HepG2 (cell line): Measurements from ENCODE around the gene TRIP6. TPM values are rescaled to one million over a fixed set of nuclear protein-coding genes. Genes with fewer than 3 reads are reported as not detected.

Experiments
- ATAC-seq: fragments of 200-7000 bp; cut with Tn5 transposase; 3 replicates; pipeline ENCODE4 v1.9.1; 2020; ENCODE audit warnings: mild to moderate bottlenecking, moderate library complexity
- BruUV-seq: library from RNA; stranded (reverse); fragments of 400-500 nt; replicated peaks from 2 replicates; lab custom pipeline; 2021; lab: Mats Ljungman, UMichigan
- CTCF ChIA-PET: fragments of 300-600 bp; formaldehyde crosslinking; extraction: SDS; loops from one replicate; lab custom pipeline; 2021; ENCODE audit warnings: low total read pairs, inconsistent platforms, low intra/inter-chr PET ratio; lab: Yijun Ruan, JAX
- POLR2A ChIA-PET: fragments of 350-600 bp; sonication (Branson Sonifier 250); formaldehyde crosslinking; loops from one replicate; lab custom pipeline; 2020; ENCODE audit warnings: antibody characterized with exemption, inconsistent platforms; lab: Yijun Ruan, JAX
- DNase-seq: peaks from one replicate; pipeline ENCODE4 v3.0.0-alpha.2; 2015; ENCODE audit warnings: low spot score
- FAIRE-seq: peaks from 3 replicates; lab custom pipeline; 2011; peaks lifted over from hg19 to GRCh38; lab: Jason Lieb, UNC
- H2AFZ ChIP-seq: one replicate; pipeline ENCODE4 v1.6.1; 2011; ENCODE audit warnings: low read length, inconsistent platforms
- H3K27ac ChIP-seq: fragments of 300-600 bp; 3 replicates; pipeline ENCODE4 v1.8.0; 2011; ENCODE audit warnings: mixed run types, mild to moderate bottlenecking, mixed read lengths, low read length, inconsistent platforms; ENCODE audit not compliant: insufficient read depth; ENCODE audit errors: extremely low read length
- H3K27me3 ChIP-seq, 2 experiments: fragments of 200-600 bp in 1 of 2; 2 replicates in 1 of 2; 3 replicates in 1 of 2; pipeline versions ENCODE4 v1.6.0 to v1.8.0; 2011; ENCODE audit warnings: low read length in 2 of 2, mild to moderate bottlenecking in 2 of 2, moderate library complexity in 2 of 2, inconsistent platforms in 1 of 2; ENCODE audit not compliant: insufficient read depth in 2 of 2, control insufficient read depth in 1 of 2
- H3K36me3 ChIP-seq, 2 experiments: fragments of 200-600 bp in 1 of 2; replicated peaks in 1 of 2; 2 replicates in 1 of 2; 3 replicates in 1 of 2; pipeline versions ENCODE4 v1.5.1 to v1.8.0; 2011; ENCODE audit warnings: low read length in 2 of 2, inconsistent platforms in 1 of 2; ENCODE audit not compliant: insufficient read depth in 2 of 2, control insufficient read depth in 1 of 2
- H3K4me1 ChIP-seq: 2 replicates; pipeline ENCODE4 v1.5.1; 2012; ENCODE audit warnings: low read length, inconsistent platforms; ENCODE audit not compliant: insufficient read depth
- H3K4me2 ChIP-seq: 2 replicates; pipeline ENCODE4 v1.6.0; 2011; ENCODE audit warnings: low read depth, low read length, inconsistent platforms
- H3K4me3 ChIP-seq, 3 experiments: fragments of 200-600 bp in 1 of 3; sonication (generic), shearing (Covaris generic) in 1 of 3; replicated peaks in 1 of 3; 2 replicates each; pipeline ENCODE4 v1.5.1; 2011 to 2016; ENCODE audit warnings: low read length in 3 of 3, inconsistent platforms in 2 of 3, low read depth in 2 of 3, mild to moderate bottlenecking in 2 of 3, control low read depth in 1 of 3, mixed read lengths in 1 of 3; ENCODE audit not compliant: insufficient read depth in 1 of 3
- H3K79me2 ChIP-seq: one replicate; pipeline ENCODE4 v1.6.1; 2011; ENCODE audit warnings: low read length, inconsistent platforms; ENCODE audit not compliant: insufficient read depth
- H3K9ac ChIP-seq: 2 replicates; pipeline ENCODE4 v1.6.0; 2011; ENCODE audit warnings: mild to moderate bottlenecking, low read depth, low read length, inconsistent platforms; ENCODE audit not compliant: insufficient read depth
- H3K9me3 ChIP-seq: 2 replicates; pipeline ENCODE4 v1.5.1; 2012; ENCODE audit warnings: mild to moderate bottlenecking, low read length
- H4K20me1 ChIP-seq: 2 replicates; pipeline ENCODE4 v1.6.0; 2011; ENCODE audit warnings: inconsistent platforms, mild to moderate bottlenecking, low read length, moderate library complexity; ENCODE audit not compliant: insufficient read depth
- ARNTL ChIP-seq: sonication (generic); formaldehyde crosslinking; IDR thresholded peaks from 2 replicates; pipeline ENCODE4 v1.4.0; 2020; ENCODE audit warnings: mild to moderate bottlenecking, missing genetic modification reagents
- HNF4A ChIP-seq: sonication (generic); formaldehyde crosslinking; IDR thresholded peaks from 2 replicates; pipeline ENCODE4 v1.4.0; 2020; ENCODE audit warnings: missing genetic modification reagents
- HOXD1 ChIP-seq: sonication (generic); formaldehyde crosslinking; IDR thresholded peaks from 2 replicates; pipeline ENCODE4 v1.5.0; 2020; ENCODE audit warnings: missing genetic modification reagents
- KDM1A ChIP-seq: IDR thresholded peaks from 2 replicates; pipeline ENCODE4 v1.6.1; 2016; ENCODE audit warnings: missing compliant biosample characterization
- NAIF1 ChIP-seq: sonication (generic); formaldehyde crosslinking; IDR thresholded peaks from 2 replicates; pipeline ENCODE4 v1.5.0; 2020; ENCODE audit warnings: mild to moderate bottlenecking, missing genetic modification reagents, borderline replicate concordance
- POLR2G ChIP-seq: fragments of 200-400 bp; formaldehyde crosslinking; IDR thresholded peaks from 2 replicates; pipeline ENCODE4 v1.6.1; 2018; ENCODE audit warnings: mild to moderate bottlenecking, low read depth, low read length, moderate library complexity
- SKI ChIP-seq: fragments of 450-650 bp; IDR thresholded peaks from one replicate; pipeline ENCODE4 v1.6.1; 2018; ENCODE audit warnings: mild to moderate bottlenecking; ENCODE audit not compliant: partially characterized antibody
- SNAI1 ChIP-seq: sonication (generic); formaldehyde crosslinking; IDR thresholded peaks from 2 replicates; pipeline ENCODE4 v1.5.0; 2020; ENCODE audit warnings: mild to moderate bottlenecking, missing genetic modification reagents, borderline replicate concordance
- TGIF2 ChIP-seq: IDR thresholded peaks from 2 replicates; pipeline ENCODE4 v1.6.1; 2016; ENCODE audit warnings: control low read depth, missing compliant biosample characterization
- ZNF616 ChIP-seq: sonication (generic); formaldehyde crosslinking; IDR thresholded peaks from 2 replicates; pipeline ENCODE4 v1.5.0; 2020; ENCODE audit warnings: low read depth, mild to moderate bottlenecking, missing genetic modification reagents
- ZNF678 ChIP-seq: sonication (generic); formaldehyde crosslinking; IDR thresholded peaks from 2 replicates; pipeline ENCODE4 v1.4.0; 2020; ENCODE audit warnings: mild to moderate bottlenecking, missing genetic modification reagents
- WGBS: methylation state at CpG from one replicate; pipeline ENCODE4 v1.1.6; 2017; ENCODE audit warnings: low lambda C conversion rate; 5-methylcytosine and 5-hydroxymethylcytosine counted together
- in situ Hi-C: cut with HindIII; loops from 2 replicates; pipeline ENCODE4 v1.10.0; 2017; ENCODE audit warnings: low pct_unique_long_range_greater_than_20kb; ENCODE audit not compliant: extremely low pct_ligation_motif_present
- intact Hi-C: fragments of 100-400 bp; cut with micrococcal nuclease; formaldehyde crosslinking; loops from one replicate; pipeline ENCODE4 v1.10.0; 2022; ENCODE audit not compliant: unreplicated experiment
- polyA plus RNA-seq, 8 experiments: library from polyadenylated mRNA; depleted of rRNA in 3 of 8; stranded (reverse) in 7 of 8; unstranded in 1 of 8; fragments of >200 nt; fragmentation: Illumina TruSeq in 4 of 8; extraction: Trizol in 4 of 8; gene quantifications; 2 replicates each; pipeline versions ENCODE4 v1.2.1 to v1.2.3, GENCODE V29; 2011 to 2016; ENCODE audit warnings: low read depth in 4 of 8, missing spikeins in 1 of 8, mixed read lengths in 1 of 8; ENCODE audit not compliant: insufficient read depth in 1 of 8
- total RNA-seq, 5 experiments: library from RNA; depleted of rRNA; stranded (reverse); fragments of >200 nt; fragmentation: Illumina TruSeq; extraction: Trizol; gene quantifications; 2 replicates each; pipeline ENCODE4 v1.2.3, GENCODE V29; 2016; ENCODE audit warnings: low read depth in 1 of 5
- TF ChIP-seq, protein P1 (sequence below): sonication (generic); formaldehyde crosslinking; IDR thresholded peaks from 2 replicates; pipeline ENCODE4 v1.4.0; 2020; ENCODE audit warnings: mild to moderate bottlenecking, missing genetic modification reagents
- TF ChIP-seq, protein P2 (sequence below): sonication (generic); formaldehyde crosslinking; IDR thresholded peaks from 2 replicates; pipeline ENCODE4 v1.8.1; 2023; ENCODE audit warnings: mild to moderate bottlenecking, missing genetic modification reagents
- TF ChIP-seq, protein P3 (sequence below): sonication (generic); IDR thresholded peaks from 2 replicates; pipeline ENCODE4 v1.6.1; 2016; ENCODE audit warnings: low read depth, borderline replicate concordance
- TF ChIP-seq, protein P4 (sequence below): IDR thresholded peaks from 2 replicates; pipeline ENCODE4 v1.6.1; 2016; ENCODE audit warnings: low read depth, borderline replicate concordance
- TF ChIP-seq, protein P5 (sequence below): sonication (generic); formaldehyde crosslinking; IDR thresholded peaks from 2 replicates; pipeline ENCODE4 v1.4.0; 2020; ENCODE audit warnings: missing genetic modification reagents

The TRIP6 gene
- total and polyA plus RNA-seq, 2 of the 13 experiments (the other 11 are each of a cell fraction or from before 2014, with no cell fraction given), result 0.34 to 0.38 TPM

DNA sequence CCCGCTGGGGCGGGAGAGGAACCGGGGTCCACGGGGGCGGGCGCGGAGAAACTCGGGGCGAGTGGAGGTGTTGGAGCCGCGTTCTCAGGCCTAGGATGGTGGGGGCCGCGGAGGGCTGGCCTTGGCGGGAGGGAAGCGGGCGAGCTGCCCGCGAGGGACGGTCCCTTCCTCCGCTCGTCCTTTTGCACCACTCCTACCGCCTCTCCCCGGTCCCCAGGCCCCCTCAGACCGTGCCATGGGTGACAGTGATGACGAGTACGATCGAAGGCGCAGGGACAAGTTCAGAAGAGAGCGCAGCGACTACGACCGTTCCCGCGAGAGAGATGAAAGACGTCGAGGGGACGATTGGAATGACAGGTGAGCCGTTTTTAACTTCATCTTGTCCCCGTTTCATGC, 8.2 kb downstream of the TRIP6 start:
- H4K20me1 ChIP-seq, result peaks cover 23% of the 10 kb centered on the region
- peaks cover 50% of the 10 kb centered on the region for H3K79me2 ChIP-seq
- BruUV-seq, result TSS peak; percentile 76
- intact Hi-C loops, result no loop called here
- H3K27me3 ChIP-seq, result peaks cover 0 to 2% of the 10 kb centered on the region in 2 experiments; a peak in 1 of 5 replicates
- peaks cover 45% of the 10 kb centered on the region for H3K4me1 ChIP-seq
- no peaks in the 10 kb centered on the region for H3K9me3 ChIP-seq
- ATAC-seq, result peak; percentile 75
- DNase-seq, result peak; percentile 40
- no peak for FAIRE-seq
- 1% methylated on average over 25 of the region's 39 CpGs for WGBS
- peaks cover 4 to 30% of the 10 kb centered on the region in 2 experiments for H3K36me3 ChIP-seq
- H3K4me2 ChIP-seq, result peak overlapping the region; percentile 94
- ChIA-PET POLR2A (interaction anchor here (0.5 to 2.6 kb wide), 35 partner anchors 12 to 446 kb away, joined by 3 to 141 read pairs (median 4); partner anchors contain the start of genes ACHE, EPHB4, FIS1 and GNB2), CTCF (no interaction called here)
- in situ Hi-C loops, result loop anchor here (25.0 kb wide), 1 partner anchor 412 kb away; no protein-coding TSS in a partner anchor
- peak overlapping the region; percentile 91 for H3K9ac ChIP-seq
- H2AFZ ChIP-seq, result no peak overlapping the region
- peak overlapping the region; percentile 84 to 89 (median 86) for H3K4me3 ChIP-seq
- H3K27ac ChIP-seq, result peak overlapping the region; percentile 87
- TF ChIP-seq ARNTL (no peak), TGIF2 (CRISPR knock-in tag) (0 out of 2 replicates have a peak, but pooled peaks have one; percentile 21), ZNF678 (CRISPR knock-in tag) (0 out of 2 replicates have a peak, but pooled peaks have one; percentile 6), POLR2G (no peak), KDM1A (CRISPR knock-in tag) (no peak), SNAI1 (no peak), HOXD1 (no peak), ZNF616 (CRISPR knock-in tag) (0 out of 2 replicates have a peak, but pooled peaks have one; percentile 1), HNF4A (CRISPR knock-in tag) (0 out of 2 replicates have a peak, but pooled peaks have one; percentile 2), SKI (no peak), NAIF1 (CRISPR knock-in tag) (0 out of 2 replicates have a peak, but pooled peaks have one; percentile 49)
- TF ChIP-seq, protein P1, sequence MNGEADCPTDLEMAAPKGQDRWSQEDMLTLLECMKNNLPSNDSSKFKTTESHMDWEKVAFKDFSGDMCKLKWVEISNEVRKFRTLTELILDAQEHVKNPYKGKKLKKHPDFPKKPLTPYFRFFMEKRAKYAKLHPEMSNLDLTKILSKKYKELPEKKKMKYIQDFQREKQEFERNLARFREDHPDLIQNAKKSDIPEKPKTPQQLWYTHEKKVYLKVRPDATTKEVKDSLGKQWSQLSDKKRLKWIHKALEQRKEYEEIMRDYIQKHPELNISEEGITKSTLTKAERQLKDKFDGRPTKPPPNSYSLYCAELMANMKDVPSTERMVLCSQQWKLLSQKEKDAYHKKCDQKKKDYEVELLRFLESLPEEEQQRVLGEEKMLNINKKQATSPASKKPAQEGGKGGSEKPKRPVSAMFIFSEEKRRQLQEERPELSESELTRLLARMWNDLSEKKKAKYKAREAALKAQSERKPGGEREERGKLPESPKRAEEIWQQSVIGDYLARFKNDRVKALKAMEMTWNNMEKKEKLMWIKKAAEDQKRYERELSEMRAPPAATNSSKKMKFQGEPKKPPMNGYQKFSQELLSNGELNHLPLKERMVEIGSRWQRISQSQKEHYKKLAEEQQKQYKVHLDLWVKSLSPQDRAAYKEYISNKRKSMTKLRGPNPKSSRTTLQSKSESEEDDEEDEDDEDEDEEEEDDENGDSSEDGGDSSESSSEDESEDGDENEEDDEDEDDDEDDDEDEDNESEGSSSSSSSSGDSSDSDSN (CRISPR knock-in tag), result peak; percentile 58; the same call in 1 of the 2 replicates
- TF ChIP-seq, protein P2, sequence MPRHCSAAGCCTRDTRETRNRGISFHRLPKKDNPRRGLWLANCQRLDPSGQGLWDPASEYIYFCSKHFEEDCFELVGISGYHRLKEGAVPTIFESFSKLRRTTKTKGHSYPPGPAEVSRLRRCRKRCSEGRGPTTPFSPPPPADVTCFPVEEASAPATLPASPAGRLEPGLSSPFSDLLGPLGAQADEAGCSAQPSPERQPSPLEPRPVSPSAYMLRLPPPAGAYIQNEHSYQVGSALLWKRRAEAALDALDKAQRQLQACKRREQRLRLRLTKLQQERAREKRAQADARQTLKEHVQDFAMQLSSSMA (CRISPR knock-in tag), result 0 out of 2 replicates have a peak, but pooled peaks have one; percentile 16
- TF ChIP-seq, protein P3, sequence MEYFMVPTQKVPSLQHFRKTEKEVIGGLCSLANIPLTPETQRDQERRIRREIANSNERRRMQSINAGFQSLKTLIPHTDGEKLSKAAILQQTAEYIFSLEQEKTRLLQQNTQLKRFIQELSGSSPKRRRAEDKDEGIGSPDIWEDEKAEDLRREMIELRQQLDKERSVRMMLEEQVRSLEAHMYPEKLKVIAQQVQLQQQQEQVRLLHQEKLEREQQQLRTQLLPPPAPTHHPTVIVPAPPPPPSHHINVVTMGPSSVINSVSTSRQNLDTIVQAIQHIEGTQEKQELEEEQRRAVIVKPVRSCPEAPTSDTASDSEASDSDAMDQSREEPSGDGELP, result no peak
- TF ChIP-seq, protein P4, sequence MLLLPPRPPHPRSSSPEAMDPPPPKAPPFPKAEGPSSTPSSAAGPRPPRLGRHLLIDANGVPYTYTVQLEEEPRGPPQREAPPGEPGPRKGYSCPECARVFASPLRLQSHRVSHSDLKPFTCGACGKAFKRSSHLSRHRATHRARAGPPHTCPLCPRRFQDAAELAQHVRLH (CRISPR knock-in tag), result no peak; the same call in 1 of the 2 replicates
- TF ChIP-seq, protein P5, sequence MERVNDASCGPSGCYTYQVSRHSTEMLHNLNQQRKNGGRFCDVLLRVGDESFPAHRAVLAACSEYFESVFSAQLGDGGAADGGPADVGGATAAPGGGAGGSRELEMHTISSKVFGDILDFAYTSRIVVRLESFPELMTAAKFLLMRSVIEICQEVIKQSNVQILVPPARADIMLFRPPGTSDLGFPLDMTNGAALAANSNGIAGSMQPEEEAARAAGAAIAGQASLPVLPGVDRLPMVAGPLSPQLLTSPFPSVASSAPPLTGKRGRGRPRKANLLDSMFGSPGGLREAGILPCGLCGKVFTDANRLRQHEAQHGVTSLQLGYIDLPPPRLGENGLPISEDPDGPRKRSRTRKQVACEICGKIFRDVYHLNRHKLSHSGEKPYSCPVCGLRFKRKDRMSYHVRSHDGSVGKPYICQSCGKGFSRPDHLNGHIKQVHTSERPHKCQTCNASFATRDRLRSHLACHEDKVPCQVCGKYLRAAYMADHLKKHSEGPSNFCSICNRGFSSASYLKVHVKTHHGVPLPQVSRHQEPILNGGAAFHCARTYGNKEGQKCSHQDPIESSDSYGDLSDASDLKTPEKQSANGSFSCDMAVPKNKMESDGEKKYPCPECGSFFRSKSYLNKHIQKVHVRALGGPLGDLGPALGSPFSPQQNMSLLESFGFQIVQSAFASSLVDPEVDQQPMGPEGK (CRISPR knock-in tag), result peak; percentile 50
